HG03354 (cell line): ENCODE results near the gene DMKN.
"Not testable (repeated sequence)": the region's sequence is repeated elsewhere in the genome, so short reads cannot be mapped to it uniquely, and the experiment has no call there.

Experiments
- ATAC-seq: cut with Tn5 transposase; IDR thresholded peaks from one replicate; pipeline ENCODE4 v1.9.1; 2021; ENCODE audit warnings: mild to moderate bottlenecking; ENCODE audit not compliant: unreplicated experiment, poor library complexity, severe bottlenecking

The DMKN gene

GRCh38 chr19:35474594-35474993 is 38.9 kb downstream of the DMKN start:
- ATAC-seq, result not testable (repeated sequence)

- ATAC-seq, result no peak
Observed at GRCh38 chr19:35474104-35474503, 39.3 kb downstream of the DMKN start.

GRCh38 chr19:35471946-35472345 is 41.5 kb downstream of the DMKN start:
- ATAC-seq, result no peak

- not testable (repeated sequence) for ATAC-seq
Observed at GRCh38 chr19:35471075-35471474, 42.4 kb downstream of the DMKN start.

- no peak for ATAC-seq
Observed at GRCh38 chr19:35470128-35470527, 43.3 kb downstream of the DMKN start.

- ATAC-seq, result peak; percentile 75
Observed at GRCh38 chr19:35468637-35469036, 44.8 kb downstream of the DMKN start.

- no peak for ATAC-seq
Observed at GRCh38 chr19:35466259-35466658, 47.2 kb downstream of the DMKN start.

- ATAC-seq, result peak; percentile 2
Observed at GRCh38 chr19:35462956-35463355, 50.5 kb downstream of the DMKN start.

- ATAC-seq, result peak; percentile 58
Observed at GRCh38 chr19:35462476-35462953, 50.9 kb downstream of the DMKN start.

- not testable (repeated sequence) for ATAC-seq
Observed at GRCh38 chr19:35461788-35462187, 51.7 kb downstream of the DMKN start.

- ATAC-seq, result no peak
Observed at GRCh38 chr19:35461060-35461459, 52.4 kb downstream of the DMKN start.

- no peak for ATAC-seq
Observed at GRCh38 chr19:35460608-35461007, 52.8 kb downstream of the DMKN start.

GRCh38 chr19:35459414-35460082 is 53.9 kb downstream of the DMKN start:
- no peak for ATAC-seq

- peak; percentile 60 for ATAC-seq
Observed at GRCh38 chr19:35458731-35459391, 54.6 kb downstream of the DMKN start.

GRCh38 chr19:35458192-35458591 is 55.3 kb downstream of the DMKN start:
- no peak for ATAC-seq

GRCh38 chr19:35457173-35457572 is 56.3 kb downstream of the DMKN start:
- no peak for ATAC-seq

- ATAC-seq, result no peak
Observed at GRCh38 chr19:35455616-35456201, 57.7 kb downstream of the DMKN start.

GRCh38 chr19:35454663-35455062 is 58.8 kb downstream of the DMKN start:
- no peak for ATAC-seq

- ATAC-seq, result no peak
Observed at GRCh38 chr19:35451338-35452096, 61.9 kb downstream of the DMKN start.

- ATAC-seq, result no peak
Observed at GRCh38 chr19:35449359-35450043, 63.9 kb downstream of the DMKN start.
